ENCODE results near the gene C4orf50. TPM values are rescaled to one million over a fixed set of nuclear protein-coding genes. Genes with fewer than 3 reads are reported as not detected.
A peak's percentile ranks its signal among the peaks of the same experiment; 100 is the strongest.

C4orf50 gene
- total RNA-seq, 1 experiment from 2014 or later: 0.17 TPM

DNA sequence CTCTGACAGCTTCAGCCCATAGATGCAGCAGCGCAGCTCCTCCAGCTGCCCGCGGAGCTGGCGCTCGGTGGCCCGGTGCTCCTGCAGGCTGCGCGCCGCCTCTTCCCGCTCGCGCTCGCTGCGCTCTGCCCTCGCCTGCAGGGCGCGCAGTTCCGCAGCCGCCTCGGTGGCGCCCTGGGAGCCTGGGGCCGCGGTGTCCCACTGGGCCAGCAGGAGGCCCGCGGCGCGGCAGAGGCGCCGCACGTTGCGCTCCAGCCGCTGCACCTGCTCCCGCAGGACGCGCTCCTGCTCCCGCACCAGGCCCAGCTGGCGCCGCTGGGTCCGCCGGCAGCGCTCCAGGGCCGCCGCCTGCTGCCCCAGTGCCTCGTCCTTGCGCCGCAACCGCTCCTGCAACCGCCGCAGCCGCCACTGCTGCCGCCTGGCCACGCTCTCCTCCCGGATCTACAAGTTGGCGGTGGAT, 10.1 kb downstream of the C4orf50 start:
- Histone ChIP-seq H2AK5ac (ENCODE audit: insufficient read length, low read length) (no peak overlapping the region), H3K9me3 (ENCODE audit: control insufficient read depth, low read depth, low read length) (no peaks in the 10 kb centered on the region), H3K56ac (ENCODE audit: insufficient read length, low read depth, low read length) (no peak overlapping the region), H3K9ac (ENCODE audit: extremely low read depth, insufficient read length, low read length) (no peak overlapping the region), H3K18ac (ENCODE audit: insufficient read length, low read depth, low read length) (no peak overlapping the region), H2BK15ac (ENCODE audit: low read depth, low read length) (no peak overlapping the region), H3K27ac (ENCODE audit: insufficient read length, low read depth, low read length) (no peak overlapping the region), H3T11ph (ENCODE audit: low read length) (no peak overlapping the region), H3K23me2 (ENCODE audit: insufficient read length, low read depth, low read length, poor library complexity, severe bottlenecking) (no peaks in the 10 kb centered on the region), H3K79me1 (ENCODE audit: insufficient read depth, low read depth, low read length, poor library complexity, severe bottlenecking) (no peaks in the 10 kb centered on the region), H3K4me1 (ENCODE audit: insufficient read depth, low read length) (no peaks in the 10 kb centered on the region), H3K4ac (ENCODE audit: low read depth, low read length) (no peak overlapping the region), H2AFZ (ENCODE audit: low read length) (no peak overlapping the region), H2BK12ac (ENCODE audit: insufficient read length, low read depth, low read length) (no peak overlapping the region), H4K91ac (ENCODE audit: insufficient read length, low read depth, low read length) (no peak overlapping the region), H3K79me2 (ENCODE audit: insufficient read depth, low read length) (no peaks in the 10 kb centered on the region), H3K27me3 (ENCODE audit: insufficient read depth, low read length) (peaks cover 2% of the 10 kb centered on the region; the same call in 1 of the 2 replicates), H3K23ac (ENCODE audit: insufficient read length, low read depth, low read length) (no peak overlapping the region), H4K20me1 (ENCODE audit: control insufficient read depth, insufficient read depth, insufficient read length) (no peaks in the 10 kb centered on the region), H2BK20ac (ENCODE audit: low read depth, low read length, poor library complexity, severe bottlenecking) (no peak overlapping the region), H2BK120ac (ENCODE audit: low read depth, low read length, poor library complexity, severe bottlenecking) (no peak overlapping the region), H3K14ac (ENCODE audit: insufficient read depth, low read length) (no peak overlapping the region), H4K8ac (replicated peaks; ENCODE audit: insufficient read length, low read depth, low read length) (no peak overlapping the region), H4K5ac (ENCODE audit: insufficient read length, low read depth, low read length) (no peak overlapping the region), H3K4me2 (ENCODE audit: insufficient read depth, insufficient read length, low read length) (no peak overlapping the region), H2BK5ac (ENCODE audit: insufficient read length, low read length) (no peak overlapping the region)
- DNase-seq: peak; percentile 76
- TF ChIP-seq, protein P1, sequence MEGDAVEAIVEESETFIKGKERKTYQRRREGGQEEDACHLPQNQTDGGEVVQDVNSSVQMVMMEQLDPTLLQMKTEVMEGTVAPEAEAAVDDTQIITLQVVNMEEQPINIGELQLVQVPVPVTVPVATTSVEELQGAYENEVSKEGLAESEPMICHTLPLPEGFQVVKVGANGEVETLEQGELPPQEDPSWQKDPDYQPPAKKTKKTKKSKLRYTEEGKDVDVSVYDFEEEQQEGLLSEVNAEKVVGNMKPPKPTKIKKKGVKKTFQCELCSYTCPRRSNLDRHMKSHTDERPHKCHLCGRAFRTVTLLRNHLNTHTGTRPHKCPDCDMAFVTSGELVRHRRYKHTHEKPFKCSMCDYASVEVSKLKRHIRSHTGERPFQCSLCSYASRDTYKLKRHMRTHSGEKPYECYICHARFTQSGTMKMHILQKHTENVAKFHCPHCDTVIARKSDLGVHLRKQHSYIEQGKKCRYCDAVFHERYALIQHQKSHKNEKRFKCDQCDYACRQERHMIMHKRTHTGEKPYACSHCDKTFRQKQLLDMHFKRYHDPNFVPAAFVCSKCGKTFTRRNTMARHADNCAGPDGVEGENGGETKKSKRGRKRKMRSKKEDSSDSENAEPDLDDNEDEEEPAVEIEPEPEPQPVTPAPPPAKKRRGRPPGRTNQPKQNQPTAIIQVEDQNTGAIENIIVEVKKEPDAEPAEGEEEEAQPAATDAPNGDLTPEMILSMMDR (conservative IDR thresholded peaks at IDR 0.05): peak; percentile 59
- Mint-ChIP-seq H3K4me1 (peaks cover 19 to 21% of the 10 kb centered on the region in 2 experiments), H3K27me3 (ENCODE audit: low read depth) (peaks cover 32% of the 10 kb centered on the region), H3K9me3 (peaks cover 0 to 3% of the 10 kb centered on the region in 2 experiments; a peak in 1 of 5 replicates), H3K36me3 (ENCODE audit: insufficient read depth in 1 of 3, low read depth in 3 of 3) (peaks cover 0 to 2% (median 0%) of the 10 kb centered on the region in 3 experiments; a peak in 2 of 7 replicates), H3K4me3 (peak overlapping the region in 1 of 2 experiments; percentile 35; a peak in 2 of 5 replicates), H3K27ac (no peak overlapping the region)
- WGBS (ENCODE audit: extremely low coverage, insufficient read length, low lambda C conversion rate): no CpG with 5 or more reads among the region's 54 CpGs

Data from H9 (cell line).